T-cell (primary cell): ENCODE data around the gene TAGAP. TPM values are rescaled to one million over a fixed set of nuclear protein-coding genes. Genes with fewer than 3 reads are reported as not detected.

Experiments used
- ATAC-seq, 4 experiments: fragments of 200-7000 bp in 3 of 4; fragments of 150-1000 bp in 1 of 4; cut with Tn5 transposase; replicated peaks in 1 of 4; 1 replicate in 3 of 4; 2 replicates in 1 of 4; pipeline ENCODE4 v1.10.0; 2021; ENCODE audit warnings: moderate library complexity in 3 of 4, mild to moderate bottlenecking in 2 of 4, moderate number of reproducible peaks in 1 of 4
- CTCF ChIA-PET, 2 donors: fragments of 300-600 bp; sonication (Branson Sonifier 250); formaldehyde crosslinking; loops; one replicate each; lab custom pipeline; 2022; ENCODE audit warnings: antibody characterized with exemption in 2 of 2; lab: Charles Lee
- POLR2A ChIA-PET, 2 donors: fragments of 300-600 bp; sonication (Branson Sonifier 250); formaldehyde crosslinking; loops; one replicate each; lab custom pipeline; 2022; ENCODE audit warnings: antibody characterized with exemption in 2 of 2; lab: Charles Lee
- DNase-seq, 35 experiments: peaks; one replicate each; pipeline versions ENCODE4 v3.0.0 to v3.0.0-alpha.2; 2013 to 2023
- H3K27ac ChIP-seq: one replicate; pipeline ENCODE4 v1.5.1; 2013; ENCODE audit warnings: low read length
- H3K27me3 ChIP-seq, 2 experiments: replicated peaks in 1 of 2; 1 replicate in 1 of 2; 2 replicates in 1 of 2; pipeline versions ENCODE4 v1.6.1 to v1.7.0; 2013; ENCODE audit warnings: low read length in 1 of 2, mixed read lengths in 1 of 2; ENCODE audit not compliant: control insufficient read depth in 2 of 2, insufficient read depth in 2 of 2; ENCODE audit errors: extremely low read depth in 1 of 2
- H3K36me3 ChIP-seq, 2 donors: 1 replicate in 1 of 2; 2 replicates in 1 of 2; pipeline versions ENCODE4 v1.6.1 to v1.7.0; 2013; ENCODE audit warnings: low read length in 1 of 2; ENCODE audit not compliant: control insufficient read depth in 2 of 2, insufficient read depth in 1 of 2; ENCODE audit errors: extremely low read depth in 1 of 2
- H3K4me1 ChIP-seq, 2 experiments: 1 replicate in 1 of 2; 2 replicates in 1 of 2; pipeline versions ENCODE4 v1.6.1 to v1.7.0; 2013; ENCODE audit warnings: low read length in 2 of 2, mixed read lengths in 1 of 2; ENCODE audit not compliant: insufficient read depth in 2 of 2, control insufficient read depth in 1 of 2; ENCODE audit errors: extremely low read depth in 1 of 2
- H3K4me3 ChIP-seq, 2 donors: 1 replicate in 1 of 2; 2 replicates in 1 of 2; pipeline versions ENCODE4 v1.5.1 to v1.7.0; 2013; ENCODE audit warnings: mild to moderate bottlenecking in 2 of 2, low read length in 1 of 2, moderate library complexity in 1 of 2; ENCODE audit not compliant: control insufficient read depth in 1 of 2; ENCODE audit errors: extremely low read depth in 1 of 2
- H3K9me3 ChIP-seq: 2 replicates; pipeline ENCODE4 v1.7.0; 2013
- H3K27ac Mint-ChIP-seq, 2 donors: one replicate each; pipeline ENCODE4 v1.8.0; 2020 to 2021; ENCODE audit warnings: mild to moderate bottlenecking in 2 of 2, mixed read lengths in 2 of 2
- H3K27me3 Mint-ChIP-seq, 2 donors: one replicate each; pipeline ENCODE4 v1.8.0; 2021 to 2022; ENCODE audit warnings: mixed read lengths in 2 of 2
- H3K36me3 Mint-ChIP-seq: one replicate; pipeline ENCODE4 v1.8.0; 2021; ENCODE audit warnings: mixed read lengths
- H3K4me1 Mint-ChIP-seq, 3 donors: one replicate each; pipeline ENCODE4 v1.8.0; 2020 to 2022; ENCODE audit warnings: mixed read lengths in 3 of 3, mild to moderate bottlenecking in 1 of 3
- H3K4me3 Mint-ChIP-seq, 3 donors: one replicate each; pipeline ENCODE4 v1.8.0; 2020 to 2022; ENCODE audit warnings: mild to moderate bottlenecking in 3 of 3, mixed read lengths in 3 of 3, moderate library complexity in 3 of 3
- H3K9me3 Mint-ChIP-seq, 3 donors: one replicate each; pipeline ENCODE4 v1.8.0; 2020 to 2022; ENCODE audit warnings: mixed read lengths in 3 of 3
- WGBS: methylation state at CpG from one replicate; pipeline ENCODE4 v1.1.5; 2013; ENCODE audit warnings: missing lambda C conversion rate; ENCODE audit not compliant: insufficient coverage; 5-methylcytosine and 5-hydroxymethylcytosine counted together
- total RNA-seq, 35 experiments: library from RNA in 6 of 35; stranded (reverse) in 6 of 35; fragments of 120-200 nt in 1 of 35; gene quantifications; one replicate each; pipeline versions ENCODE4 v1.2.1 to v1.2.4 and lab custom pipeline; 2013 to 2026

The TAGAP gene
- total RNA-seq, 5 donors from 2014 or later (not counting 1 experiment from before 2014, with no cell fraction given), result 110 to 224 (median 128) TPM

DNA sequence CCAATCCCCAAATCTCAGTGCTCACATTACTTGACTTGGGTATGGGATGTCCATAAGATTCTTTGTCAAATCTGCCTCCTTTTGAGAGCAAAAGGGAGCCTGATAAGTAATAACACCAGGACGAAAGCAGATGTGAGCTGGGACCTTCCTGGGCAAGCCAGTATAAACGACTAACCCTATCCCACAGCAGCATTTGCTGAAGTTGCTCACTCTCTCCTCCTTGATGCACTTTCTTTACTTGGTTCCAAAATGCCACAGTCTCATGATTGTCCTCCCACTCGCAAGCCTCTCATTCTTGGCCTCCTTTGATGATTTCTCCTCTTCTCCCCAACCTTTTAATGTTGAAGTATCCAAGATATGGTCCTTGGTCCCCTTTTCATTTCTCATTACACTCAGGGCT, 44.7 kb upstream of the TAGAP start:
- CTCF ChIA-PET, result interaction anchor here in 1 of 2 donors (0.5 kb wide), 1 partner anchor 520 kb away, joined by 3 read pairs; no protein-coding TSS in a partner anchor
- Histone ChIP-seq H3K27ac (no peak overlapping the region), H3K36me3 (no peaks in the 10 kb centered on the region), H3K4me3 (no peak overlapping the region), H3K4me1 (peaks cover 7 to 13% of the 10 kb centered on the region in 2 experiments), H3K27me3 (no peaks in the 10 kb centered on the region), H3K9me3 (no peaks in the 10 kb centered on the region)
- POLR2A ChIA-PET, result interaction anchor here (0.5 to 1.5 kb wide), 4 partner anchors 9 to 535 kb away, joined by 3 to 4 read pairs (median 4); no protein-coding TSS in a partner anchor
- ATAC-seq (no peak), DNase-seq (no peak)
- Mint-ChIP-seq H3K4me3 (no peak overlapping the region), H3K36me3 (no peaks in the 10 kb centered on the region), H3K4me1 (peaks cover 11 to 28% (median 25%) of the 10 kb centered on the region in 3 donors), H3K9me3 (peaks cover 0 to 3% (median 0%) of the 10 kb centered on the region in 3 donors), H3K27me3 (no peaks in the 10 kb centered on the region), H3K27ac (no peak overlapping the region)
- WGBS, result 77% methylated on average over 2 of the region's 3 CpGs

GRCh38 chr6:159086033-159086618, 41.3 kb upstream of the TAGAP start:
- Histone ChIP-seq H3K4me3 (no peak overlapping the region), H3K27me3 (no peaks in the 10 kb centered on the region), H3K9me3 (no peaks in the 10 kb centered on the region), H3K4me1 (no peaks in the 10 kb centered on the region), H3K36me3 (no peaks in the 10 kb centered on the region), H3K27ac (no peak overlapping the region)
- H3K4me1 Mint-ChIP-seq, result peaks cover 0 to 7% (median 4%) of the 10 kb centered on the region in 3 donors
- ChIA-PET CTCF (interaction anchor here in 1 of 2 donors (0.6 kb wide), 1 partner anchor 23 kb away, joined by 3 read pairs; no protein-coding TSS in a partner anchor), POLR2A (no interaction called here)
- no peaks in the 10 kb centered on the region for H3K36me3 Mint-ChIP-seq
- H3K9me3 Mint-ChIP-seq, result peaks cover 0 to 3% (median 0%) of the 10 kb centered on the region in 3 donors
- ATAC-seq, result no peak
- no CpG with 5 or more reads among the region's 2 CpGs for WGBS
- H3K4me3 Mint-ChIP-seq, result no peak overlapping the region
- no peak overlapping the region for H3K27ac Mint-ChIP-seq
- no peaks in the 10 kb centered on the region for H3K27me3 Mint-ChIP-seq
- no peak for DNase-seq

DNA sequence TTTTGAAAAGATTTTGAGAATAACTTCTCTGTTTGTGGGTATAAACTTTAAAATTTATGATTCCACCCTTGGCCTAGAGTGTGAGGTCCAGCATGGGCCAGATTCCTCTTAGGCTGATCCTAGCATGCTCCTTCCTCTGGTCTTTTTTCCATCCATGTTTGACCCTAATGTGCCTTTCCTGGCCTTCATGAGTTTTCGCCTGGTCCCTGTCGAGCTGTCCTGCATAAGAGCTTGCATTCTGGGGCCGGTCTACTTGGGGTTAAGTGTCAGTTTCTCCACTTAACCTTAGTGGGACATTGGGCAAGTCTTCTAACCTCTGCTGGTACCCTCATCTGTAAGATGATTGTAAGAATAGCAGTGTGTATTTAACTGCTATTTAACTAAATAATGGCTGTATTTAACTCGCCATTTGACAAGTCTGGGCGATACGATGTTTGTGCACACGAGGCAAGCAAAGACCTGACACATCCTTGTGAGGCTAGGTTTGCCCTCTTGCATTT, 40.7 kb upstream of the TAGAP start:
- Mint-ChIP-seq H3K4me1 (peaks cover 3 to 9% (median 4%) of the 10 kb centered on the region in 3 donors), H3K36me3 (no peaks in the 10 kb centered on the region), H3K4me3 (no peak overlapping the region), H3K9me3 (peaks cover 0 to 3% (median 0%) of the 10 kb centered on the region in 3 donors), H3K27ac (no peak overlapping the region), H3K27me3 (no peaks in the 10 kb centered on the region)
- Histone ChIP-seq H3K4me3 (no peak overlapping the region), H3K9me3 (no peaks in the 10 kb centered on the region), H3K27ac (no peak overlapping the region), H3K36me3 (no peaks in the 10 kb centered on the region), H3K4me1 (peaks cover 2 to 4% of the 10 kb centered on the region in 2 experiments), H3K27me3 (no peaks in the 10 kb centered on the region)
- ATAC-seq (no peak), DNase-seq (no peak)
- CTCF ChIA-PET, result interaction anchor here in 1 of 2 donors (0.6 kb wide), 1 partner anchor 23 kb away, joined by 3 read pairs; no protein-coding TSS in a partner anchor
- POLR2A ChIA-PET, result no interaction called here
- 95% methylated on average over 6 of the region's 7 CpGs for WGBS

DNA sequence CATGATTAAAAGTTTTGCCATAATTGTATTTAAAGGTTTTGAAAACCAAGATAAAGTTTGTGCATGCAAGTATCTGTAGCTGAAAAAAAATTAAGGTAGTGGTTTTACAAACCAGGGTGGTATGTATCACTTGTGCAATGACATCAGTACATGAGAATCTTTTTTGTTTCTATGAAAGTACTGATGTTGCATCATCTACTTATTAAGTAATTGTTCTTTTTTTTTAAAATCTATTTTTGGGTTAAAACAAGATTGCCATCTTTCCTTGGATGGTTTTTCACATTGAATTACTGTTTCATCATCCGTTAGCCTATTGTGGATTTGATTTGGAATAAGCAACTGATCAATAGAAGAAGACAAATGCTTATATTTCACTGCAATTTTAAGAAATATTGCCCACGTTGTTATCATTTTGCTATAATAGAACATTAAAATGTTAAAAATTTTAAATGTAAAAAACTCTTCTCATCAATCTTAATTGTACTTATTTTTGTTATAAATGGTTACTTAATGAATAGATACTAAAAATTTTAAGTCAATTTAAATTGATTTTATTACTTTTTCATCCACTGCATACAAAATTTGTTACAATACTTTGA, 39.8 kb upstream of the TAGAP start:
- H3K27ac Mint-ChIP-seq, result no peak overlapping the region
- no peak overlapping the region for H3K4me3 ChIP-seq
- ATAC-seq, result no peak
- no peaks in the 10 kb centered on the region for H3K36me3 Mint-ChIP-seq
- no peaks in the 10 kb centered on the region for H3K27me3 ChIP-seq
- POLR2A ChIA-PET, result interaction anchor here in 1 of 2 donors (0.7 kb wide), 1 partner anchor 19 kb away, joined by 4 read pairs; no protein-coding TSS in a partner anchor
- H3K9me3 ChIP-seq, result no peaks in the 10 kb centered on the region
- H3K36me3 ChIP-seq, result no peaks in the 10 kb centered on the region
- DNase-seq, result no peak
- WGBS, result no CpG with 5 or more reads among the region's 2 CpGs
- H3K9me3 Mint-ChIP-seq, result peaks cover 0 to 1% (median 0%) of the 10 kb centered on the region in 3 donors
- H3K4me3 Mint-ChIP-seq, result no peak overlapping the region
- CTCF ChIA-PET, result no interaction called here
- H3K4me1 ChIP-seq, result peaks cover 5 to 12% of the 10 kb centered on the region in 2 experiments
- no peaks in the 10 kb centered on the region for H3K27me3 Mint-ChIP-seq
- H3K4me1 Mint-ChIP-seq, result peaks cover 11 to 17% (median 12%) of the 10 kb centered on the region in 3 donors
- no peak overlapping the region for H3K27ac ChIP-seq

DNA sequence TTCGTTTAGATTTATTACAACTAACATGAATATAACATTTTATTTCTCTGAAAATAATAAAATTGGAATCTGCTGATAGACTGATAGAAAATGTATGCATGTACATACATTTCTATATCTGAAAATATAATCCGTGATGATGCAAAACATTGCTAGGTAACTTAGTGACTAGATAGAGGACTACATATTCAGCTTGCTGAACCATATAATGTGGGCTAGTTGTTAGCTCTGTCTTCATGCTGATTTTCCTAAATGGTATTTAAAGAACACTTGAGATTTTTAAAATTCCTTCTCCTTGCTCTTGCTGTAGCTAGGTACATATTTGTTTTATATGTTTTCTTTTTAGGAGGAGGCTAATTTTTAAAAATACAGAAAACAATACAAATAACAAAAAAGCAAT, 38.4 kb upstream of the TAGAP start:
- CTCF ChIA-PET, result interaction anchor here (0.5 to 0.7 kb wide), 3 partner anchors 18 to 493 kb away, joined by 3 read pairs; no protein-coding TSS in a partner anchor

More for the DNA sequence above, 38.4 kb upstream of the TAGAP start:
- H3K27ac ChIP-seq, result no peak overlapping the region
- no peaks in the 10 kb centered on the region for H3K27me3 ChIP-seq
- H3K4me3 Mint-ChIP-seq, result no peak overlapping the region
- peaks cover 16 to 25% (median 25%) of the 10 kb centered on the region in 3 donors for H3K4me1 Mint-ChIP-seq
- no peaks in the 10 kb centered on the region for H3K9me3 ChIP-seq
- POLR2A ChIA-PET, result interaction anchor here in 1 of 2 donors (0.7 kb wide), 2 partner anchors 17 to 334 kb away, joined by 3 to 4 read pairs; no protein-coding TSS in a partner anchor
- WGBS, result no CpG with 5 or more reads among the region's 2 CpGs
- peaks cover 5 to 12% of the 10 kb centered on the region in 2 experiments for H3K4me1 ChIP-seq
- H3K36me3 Mint-ChIP-seq, result no peaks in the 10 kb centered on the region
- H3K27ac Mint-ChIP-seq, result no peak overlapping the region
- DNase-seq, result no peak
- no peaks in the 10 kb centered on the region for H3K36me3 ChIP-seq
- H3K4me3 ChIP-seq, result no peak overlapping the region
- no peak for ATAC-seq
- H3K27me3 Mint-ChIP-seq, result no peaks in the 10 kb centered on the region
- no peaks in the 10 kb centered on the region for H3K9me3 Mint-ChIP-seq
